ENCODE results near the gene EQTN. TPM values are rescaled to one million over a fixed set of nuclear protein-coding genes. Genes with fewer than 3 reads are reported as not detected.

EQTN gene
- total and polyA plus RNA-seq, 4 donors, result 0.08 to 0.14 TPM; not detected in 2

GRCh38 chr9:27273186-27273585, 23.8 kb downstream of the EQTN start:
- TF ChIP-seq, protein P1, sequence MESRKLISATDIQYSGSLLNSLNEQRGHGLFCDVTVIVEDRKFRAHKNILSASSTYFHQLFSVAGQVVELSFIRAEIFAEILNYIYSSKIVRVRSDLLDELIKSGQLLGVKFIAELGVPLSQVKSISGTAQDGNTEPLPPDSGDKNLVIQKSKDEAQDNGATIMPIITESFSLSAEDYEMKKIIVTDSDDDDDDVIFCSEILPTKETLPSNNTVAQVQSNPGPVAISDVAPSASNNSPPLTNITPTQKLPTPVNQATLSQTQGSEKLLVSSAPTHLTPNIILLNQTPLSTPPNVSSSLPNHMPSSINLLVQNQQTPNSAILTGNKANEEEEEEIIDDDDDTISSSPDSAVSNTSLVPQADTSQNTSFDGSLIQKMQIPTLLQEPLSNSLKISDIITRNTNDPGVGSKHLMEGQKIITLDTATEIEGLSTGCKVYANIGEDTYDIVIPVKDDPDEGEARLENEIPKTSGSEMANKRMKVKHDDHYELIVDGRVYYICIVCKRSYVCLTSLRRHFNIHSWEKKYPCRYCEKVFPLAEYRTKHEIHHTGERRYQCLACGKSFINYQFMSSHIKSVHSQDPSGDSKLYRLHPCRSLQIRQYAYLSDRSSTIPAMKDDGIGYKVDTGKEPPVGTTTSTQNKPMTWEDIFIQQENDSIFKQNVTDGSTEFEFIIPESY (IDR thresholded peaks at IDR 0.05), result no peak
- Histone ChIP-seq H3K36me3 (ENCODE audit: control insufficient read depth in 4 of 4, insufficient read depth in 3 of 4, low read depth in 1 of 4, low read length in 3 of 4) (no peaks in the 10 kb centered on the region), H3K27me3 (ENCODE audit: control insufficient read depth in 4 of 4, insufficient read depth in 4 of 4, low read length in 3 of 4) (no peaks in the 10 kb centered on the region), H3K4me3 (ENCODE audit: low read depth in 1 of 3, low read length in 3 of 3) (no peak overlapping the region), H3K4me1 (ENCODE audit: control insufficient read depth in 4 of 4, insufficient read depth in 4 of 4, low read length in 3 of 4) (no peaks in the 10 kb centered on the region), H3K9me3 (ENCODE audit: control insufficient read depth in 4 of 4, low read length in 3 of 4) (no peaks in the 10 kb centered on the region), H3K27ac (ENCODE audit: low read depth in 1 of 2, low read length in 2 of 2) (no peak overlapping the region), H3K9ac (ENCODE audit: low read depth in 1 of 2, low read length in 2 of 2) (no peak overlapping the region)
- 85% methylated on average over 1 of the region's 1 CpG for WGBS
- DNase-seq (ENCODE audit: low spot score), result no peak

DNA sequence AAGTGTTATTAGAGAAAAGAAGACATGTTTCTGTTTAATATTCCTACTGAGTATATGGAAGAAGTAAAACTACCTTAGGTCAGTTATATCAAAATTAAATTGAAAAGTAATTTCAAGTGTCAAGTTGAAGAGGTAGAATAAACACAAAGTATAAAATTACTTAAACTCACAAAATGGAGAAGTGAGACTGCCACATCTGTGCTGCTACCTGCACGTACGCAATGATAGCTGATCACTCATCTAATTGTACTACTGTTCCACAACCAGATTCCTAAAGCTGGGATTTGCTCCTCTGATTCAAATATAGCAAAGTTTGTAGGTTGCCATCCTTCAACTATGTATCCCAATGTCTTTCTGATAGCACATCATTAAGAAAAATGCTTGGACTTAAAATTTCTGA, 24.8 kb downstream of the EQTN start:
- Histone ChIP-seq H3K36me3 (ENCODE audit: control insufficient read depth in 4 of 4, insufficient read depth in 3 of 4, low read depth in 1 of 4, low read length in 3 of 4) (no peaks in the 10 kb centered on the region), H3K9ac (ENCODE audit: low read depth in 1 of 2, low read length in 2 of 2) (no peak overlapping the region), H3K27me3 (ENCODE audit: control insufficient read depth in 4 of 4, insufficient read depth in 4 of 4, low read length in 3 of 4) (no peaks in the 10 kb centered on the region), H3K27ac (ENCODE audit: low read depth in 1 of 2, low read length in 2 of 2) (no peak overlapping the region), H3K4me1 (ENCODE audit: control insufficient read depth in 4 of 4, insufficient read depth in 4 of 4, low read length in 3 of 4) (no peaks in the 10 kb centered on the region), H3K4me3 (ENCODE audit: low read depth in 1 of 3, low read length in 3 of 3) (no peak overlapping the region), H3K9me3 (ENCODE audit: control insufficient read depth in 4 of 4, low read length in 3 of 4) (no peaks in the 10 kb centered on the region)
- WGBS, result 93% methylated on average over 2 of the region's 2 CpGs
- TF ChIP-seq TAF1 (conservative IDR thresholded peaks at IDR 0.05) (no peak), HNF4A (conservative IDR thresholded peaks at IDR 0.05) (no peak), FOXA1 (IDR thresholded peaks at IDR 0.05) (no peak), NR2F2 (IDR thresholded peaks at IDR 0.05) (no peak), MAX (IDR thresholded peaks at IDR 0.05) (no peak), RAD21 (IDR thresholded peaks at IDR 0.05) (no peak), JUND (IDR thresholded peaks at IDR 0.05) (no peak), EGR1 (IDR thresholded peaks at IDR 0.05; ENCODE audit: low read depth in 2 of 2) (no peak), SP1 (IDR thresholded peaks at IDR 0.05) (no peak), RXRA (IDR thresholded peaks at IDR 0.05) (no peak), FOXA2 (IDR thresholded peaks at IDR 0.05) (no peak), REST (IDR thresholded peaks at IDR 0.05) (no peak), YY1 (IDR thresholded peaks at IDR 0.05) (no peak), HNF4G (IDR thresholded peaks at IDR 0.05) (no peak), GABPA (IDR thresholded peaks at IDR 0.05 in 1 of 2, conservative IDR thresholded peaks at IDR 0.05 in 1 of 2) (no peak)
- TF ChIP-seq, protein P2, sequence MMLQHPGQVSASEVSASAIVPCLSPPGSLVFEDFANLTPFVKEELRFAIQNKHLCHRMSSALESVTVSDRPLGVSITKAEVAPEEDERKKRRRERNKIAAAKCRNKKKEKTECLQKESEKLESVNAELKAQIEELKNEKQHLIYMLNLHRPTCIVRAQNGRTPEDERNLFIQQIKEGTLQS (IDR thresholded peaks at IDR 0.05), result no peak
- TF ChIP-seq, protein P3, sequence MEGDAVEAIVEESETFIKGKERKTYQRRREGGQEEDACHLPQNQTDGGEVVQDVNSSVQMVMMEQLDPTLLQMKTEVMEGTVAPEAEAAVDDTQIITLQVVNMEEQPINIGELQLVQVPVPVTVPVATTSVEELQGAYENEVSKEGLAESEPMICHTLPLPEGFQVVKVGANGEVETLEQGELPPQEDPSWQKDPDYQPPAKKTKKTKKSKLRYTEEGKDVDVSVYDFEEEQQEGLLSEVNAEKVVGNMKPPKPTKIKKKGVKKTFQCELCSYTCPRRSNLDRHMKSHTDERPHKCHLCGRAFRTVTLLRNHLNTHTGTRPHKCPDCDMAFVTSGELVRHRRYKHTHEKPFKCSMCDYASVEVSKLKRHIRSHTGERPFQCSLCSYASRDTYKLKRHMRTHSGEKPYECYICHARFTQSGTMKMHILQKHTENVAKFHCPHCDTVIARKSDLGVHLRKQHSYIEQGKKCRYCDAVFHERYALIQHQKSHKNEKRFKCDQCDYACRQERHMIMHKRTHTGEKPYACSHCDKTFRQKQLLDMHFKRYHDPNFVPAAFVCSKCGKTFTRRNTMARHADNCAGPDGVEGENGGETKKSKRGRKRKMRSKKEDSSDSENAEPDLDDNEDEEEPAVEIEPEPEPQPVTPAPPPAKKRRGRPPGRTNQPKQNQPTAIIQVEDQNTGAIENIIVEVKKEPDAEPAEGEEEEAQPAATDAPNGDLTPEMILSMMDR (IDR thresholded peaks at IDR 0.05; ENCODE audit: low read depth, low read length, missing input control), result no peak
- TF ChIP-seq, protein P1 (IDR thresholded peaks at IDR 0.05), result no peak
- no peak for DNase-seq (ENCODE audit: low spot score)
